GM19240 (cell line): ENCODE measurements around the gene LRSAM1.
"Not testable (repeated sequence)": the region's sequence is repeated elsewhere in the genome, so short reads cannot be mapped to it uniquely, and the experiment has no call there.

Experiments
- DNase-seq: peaks from one replicate; pipeline ENCODE4 v3.0.0; 2011; ENCODE audit warnings: low spot score; ENCODE audit not compliant: insufficient read length

LRSAM1 gene

GRCh38 chr9:127457191-127457878 is 6.0 kb downstream of the LRSAM1 start:
- no peak for DNase-seq

GRCh38 chr9:127458921-127459320 is 7.6 kb downstream of the LRSAM1 start:
- no peak for DNase-seq

- DNase-seq, result no peak
These were observed 12.1 kb downstream of the LRSAM1 start for GRCh38 chr9:127463382-127463781.

- DNase-seq, result no peak
These were observed 12.6 kb downstream of the LRSAM1 start for GRCh38 chr9:127463911-127464310.

- not testable (repeated sequence) for DNase-seq
These were observed 15.2 kb downstream of the LRSAM1 start for GRCh38 chr9:127466407-127466917.

GRCh38 chr9:127467621-127468020 is 16.3 kb downstream of the LRSAM1 start:
- no peak for DNase-seq

- no peak for DNase-seq
These were observed 19.4 kb downstream of the LRSAM1 start for GRCh38 chr9:127470662-127471061.

- DNase-seq, result no peak
These were observed 22.2 kb downstream of the LRSAM1 start for GRCh38 chr9:127473501-127473900.

GRCh38 chr9:127473932-127474331 is 22.6 kb downstream of the LRSAM1 start:
- no peak for DNase-seq

- no peak for DNase-seq
These were observed 23.3 kb downstream of the LRSAM1 start for GRCh38 chr9:127474592-127474991.

- DNase-seq, result no peak
These were observed 28.3 kb downstream of the LRSAM1 start for GRCh38 chr9:127479507-127480081.

GRCh38 chr9:127482662-127483061 is 31.4 kb downstream of the LRSAM1 start:
- DNase-seq, result no peak

- DNase-seq, result no peak
These were observed 34.7 kb downstream of the LRSAM1 start for GRCh38 chr9:127485995-127486394.

GRCh38 chr9:127488946-127489345 is 37.6 kb downstream of the LRSAM1 start:
- no peak for DNase-seq

- no peak for DNase-seq
These were observed 38.3 kb downstream of the LRSAM1 start for GRCh38 chr9:127489471-127490115.

GRCh38 chr9:127490535-127491230 is 39.4 kb downstream of the LRSAM1 start:
- DNase-seq, result no peak

- no peak for DNase-seq
These were observed 40.2 kb downstream of the LRSAM1 start for GRCh38 chr9:127491516-127491915.

- DNase-seq, result no peak
These were observed 41.3 kb downstream of the LRSAM1 start for GRCh38 chr9:127492616-127493015.

- no peak for DNase-seq
These were observed 42.4 kb downstream of the LRSAM1 start for GRCh38 chr9:127493592-127494303.

GRCh38 chr9:127494304-127494702 is 43.0 kb downstream of the LRSAM1 start:
- DNase-seq, result no peak

- DNase-seq, result no peak
These were observed 44.7 kb downstream of the LRSAM1 start for GRCh38 chr9:127495884-127496555.
